HEK293 (cell line): ENCODE results near the gene FOXK2.

Source experiments
- CTCF ChIP-seq: fragments of 450-650 bp; formaldehyde crosslinking; IDR thresholded peaks from 2 replicates; pipeline ENCODE4 v1.5.1; 2016; ENCODE audit warnings: missing biosample characterization, missing genetic modification characterization
- ZNF24 ChIP-seq: fragments of 450-650 bp; formaldehyde crosslinking; IDR thresholded peaks from 2 replicates; pipeline ENCODE4 v1.5.1; 2016; ENCODE audit warnings: missing biosample characterization, missing genetic modification characterization
- ZNF274 ChIP-seq, 2 experiments: fragments of 200-500 bp in 1 of 2; fragments of 450-650 bp in 1 of 2; sonication (Bioruptor generic) in 1 of 2; formaldehyde crosslinking in 1 of 2; IDR thresholded peaks; 2 replicates each; pipeline versions ENCODE4 v1.5.1 to v1.6.1; 2014 to 2016; ENCODE audit warnings: borderline replicate concordance in 1 of 2, inconsistent platforms in 1 of 2, low read length in 1 of 2, missing biosample characterization in 1 of 2, missing genetic modification characterization in 1 of 2

- TF ChIP-seq CTCF (tag by site-specific recombination) (peak; percentile 65; the same call in 1 of the 2 replicates), ZNF24 (no peak), ZNF274 (IDR thresholded peaks at IDR 0.05; ENCODE audit: low read length) (no peak), ZNF274 (tag by site-specific recombination; IDR thresholded peaks at IDR 0.05; ENCODE audit: borderline replicate concordance) (no peak)
Measured at GRCh38 chr17:82551779-82552457, 32.4 kb downstream of the FOXK2 start.
